ENCODE measurements around the gene TRHDE.

- TF ChIP-seq CTCF (conservative IDR thresholded peaks at IDR 0.05; ENCODE audit: low read depth, low read length) (no peak), EZH2 (IDR thresholded peaks at IDR 0.05; ENCODE audit: low read length, unreplicated experiment) (no peak), EZH2phosphoT487 (IDR thresholded peaks at IDR 0.05; ENCODE audit: borderline replicate concordance, low read length) (no peak)
Measured at GRCh38 chr12:72549184-72549583, 277.0 kb downstream of the TRHDE start.
